Activated CD8-positive, alpha-beta memory T cell treated with anti-CD3 and anti-CD28 coated beads, Interleukin-2, amount 50 U/mL, for 1 hour (primary cell): ENCODE results near the gene AKAP5.
A peak's percentile ranks its signal among the peaks of the same experiment; 100 is the strongest.

Experiments
- DNase-seq: peaks from one replicate; pipeline ENCODE4 v3.0.0-alpha.2; 2020; ENCODE audit errors: extremely low read depth

The AKAP5 gene

GRCh38 chr14:64465191-64465822, at the start of gene AKAP5:
Gene AKAP5 (plus strand): TSS chr14:64465499. CDS start chr14:64468395, 2,896 bp downstream.
- no peak for DNase-seq

- no peak for DNase-seq
These were observed 48.9 kb upstream of the AKAP5 start for GRCh38 chr14:64416348-64416932.

GRCh38 chr14:64417055-64417770, 48.1 kb upstream of the AKAP5 start:
- no peak for DNase-seq

GRCh38 chr14:64417771-64418125, 47.6 kb upstream of the AKAP5 start:
- no peak for DNase-seq

- DNase-seq = no peak
These were observed 46.3 kb upstream of the AKAP5 start for GRCh38 chr14:64419003-64419402.

GRCh38 chr14:64421166-64421565, 44.1 kb upstream of the AKAP5 start:
- no peak for DNase-seq

GRCh38 chr14:64422005-64422404, 43.3 kb upstream of the AKAP5 start:
- no peak for DNase-seq

GRCh38 chr14:64422756-64423155, 42.5 kb upstream of the AKAP5 start:
- no peak for DNase-seq

- DNase-seq = no peak
These were observed 41.3 kb upstream of the AKAP5 start for GRCh38 chr14:64423987-64424386.

- no peak for DNase-seq
These were observed 30.8 kb upstream of the AKAP5 start for GRCh38 chr14:64434528-64434927.

GRCh38 chr14:64438181-64438841, 27.0 kb upstream of the AKAP5 start:
- peak; percentile 8 for DNase-seq

- no peak for DNase-seq
These were observed 26.2 kb upstream of the AKAP5 start for GRCh38 chr14:64439141-64439540.

- DNase-seq = no peak
These were observed 24.8 kb upstream of the AKAP5 start for GRCh38 chr14:64440494-64440893.

- no peak for DNase-seq
These were observed 22.9 kb upstream of the AKAP5 start for GRCh38 chr14:64442300-64442988.

GRCh38 chr14:64444140-64444539, 21.2 kb upstream of the AKAP5 start:
- no peak for DNase-seq

- DNase-seq = no peak
These were observed 20.1 kb upstream of the AKAP5 start for GRCh38 chr14:64444984-64445845.

- DNase-seq = peak; percentile 18
These were observed 17.2 kb upstream of the AKAP5 start for GRCh38 chr14:64447876-64448670.

- DNase-seq = no peak
These were observed 15.0 kb upstream of the AKAP5 start for GRCh38 chr14:64450255-64450654.

- DNase-seq = no peak
These were observed 10.6 kb upstream of the AKAP5 start for GRCh38 chr14:64454671-64455070.

GRCh38 chr14:64459405-64460136, 5.7 kb upstream of the AKAP5 start:
- no peak for DNase-seq
